ENCODE data around the gene FAM227A. TPM values are rescaled to one million over a fixed set of nuclear protein-coding genes. Genes with fewer than 3 reads are reported as not detected.
"Not testable (repeated sequence)": the region's sequence is repeated elsewhere in the genome, so short reads cannot be mapped to it uniquely, and the experiment has no call there.

FAM227A gene
- total RNA-seq, 1 donor from 2014 or later: 1.0 TPM

DNA sequence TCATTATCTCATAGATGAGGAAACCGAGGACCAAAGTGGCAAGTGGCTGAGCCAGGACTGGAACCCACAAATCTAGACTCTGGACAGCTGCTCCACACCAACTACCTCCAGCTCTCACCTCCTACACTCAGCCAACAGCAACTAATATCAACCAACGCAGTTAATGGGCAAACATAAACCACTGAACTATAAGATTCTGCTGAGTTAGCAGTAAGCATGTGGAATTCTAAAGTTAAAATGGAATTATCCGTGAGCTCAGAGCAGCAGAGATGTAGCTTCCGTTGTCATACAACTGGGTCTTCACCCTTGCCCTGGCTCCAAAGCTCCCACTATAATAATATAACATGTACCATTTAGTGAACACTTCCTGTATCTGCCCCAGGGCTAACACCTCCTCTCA is 27.1 kb downstream of the FAM227A start:
- Histone ChIP-seq H3K9me3 (replicated peaks) (no peaks in the 10 kb centered on the region), H3K36me3 (no peaks in the 10 kb centered on the region), H3K27ac (replicated peaks) (no peak overlapping the region), H3K27me3 (ENCODE audit: low read depth) (no peaks in the 10 kb centered on the region), H3K4me3 (no peak overlapping the region), H3K4me1 (no peaks in the 10 kb centered on the region)
- DNase-seq: no peak
- TF ChIP-seq, protein P1, sequence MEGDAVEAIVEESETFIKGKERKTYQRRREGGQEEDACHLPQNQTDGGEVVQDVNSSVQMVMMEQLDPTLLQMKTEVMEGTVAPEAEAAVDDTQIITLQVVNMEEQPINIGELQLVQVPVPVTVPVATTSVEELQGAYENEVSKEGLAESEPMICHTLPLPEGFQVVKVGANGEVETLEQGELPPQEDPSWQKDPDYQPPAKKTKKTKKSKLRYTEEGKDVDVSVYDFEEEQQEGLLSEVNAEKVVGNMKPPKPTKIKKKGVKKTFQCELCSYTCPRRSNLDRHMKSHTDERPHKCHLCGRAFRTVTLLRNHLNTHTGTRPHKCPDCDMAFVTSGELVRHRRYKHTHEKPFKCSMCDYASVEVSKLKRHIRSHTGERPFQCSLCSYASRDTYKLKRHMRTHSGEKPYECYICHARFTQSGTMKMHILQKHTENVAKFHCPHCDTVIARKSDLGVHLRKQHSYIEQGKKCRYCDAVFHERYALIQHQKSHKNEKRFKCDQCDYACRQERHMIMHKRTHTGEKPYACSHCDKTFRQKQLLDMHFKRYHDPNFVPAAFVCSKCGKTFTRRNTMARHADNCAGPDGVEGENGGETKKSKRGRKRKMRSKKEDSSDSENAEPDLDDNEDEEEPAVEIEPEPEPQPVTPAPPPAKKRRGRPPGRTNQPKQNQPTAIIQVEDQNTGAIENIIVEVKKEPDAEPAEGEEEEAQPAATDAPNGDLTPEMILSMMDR (IDR thresholded peaks at IDR 0.05; ENCODE audit: borderline replicate concordance): no peak
- intact Hi-C loops (cut with micrococcal nuclease): no loop called here

DNA sequence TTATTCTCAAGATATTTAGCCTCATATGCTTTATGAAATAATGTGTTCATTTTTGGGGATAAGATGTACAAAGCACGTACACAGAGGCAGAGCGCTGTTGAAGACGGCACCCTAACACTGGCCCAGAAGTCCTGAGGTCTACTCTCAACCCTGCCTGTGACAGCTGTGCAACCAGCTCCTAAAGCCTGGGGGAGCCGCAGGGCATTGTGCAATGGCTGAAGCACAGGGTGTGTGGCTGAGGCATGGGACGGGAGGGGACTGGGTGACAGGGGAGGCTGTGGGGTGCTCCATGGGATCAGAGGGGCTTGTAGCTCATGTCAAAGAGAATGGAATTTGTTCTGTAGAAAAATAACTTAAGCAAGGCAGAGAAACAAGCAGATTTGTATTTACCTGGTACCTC is 27.7 kb downstream of the FAM227A start:
- DNase-seq: no peak
- Histone ChIP-seq H3K9me3 (replicated peaks) (no peaks in the 10 kb centered on the region), H3K4me3 (no peak overlapping the region), H3K36me3 (no peaks in the 10 kb centered on the region), H3K27me3 (ENCODE audit: low read depth) (no peaks in the 10 kb centered on the region), H3K4me1 (no peaks in the 10 kb centered on the region), H3K27ac (replicated peaks) (no peak overlapping the region)
- TF ChIP-seq, protein P1 (IDR thresholded peaks at IDR 0.05; ENCODE audit: borderline replicate concordance): no peak
- intact Hi-C loops (cut with micrococcal nuclease): no loop called here

DNA sequence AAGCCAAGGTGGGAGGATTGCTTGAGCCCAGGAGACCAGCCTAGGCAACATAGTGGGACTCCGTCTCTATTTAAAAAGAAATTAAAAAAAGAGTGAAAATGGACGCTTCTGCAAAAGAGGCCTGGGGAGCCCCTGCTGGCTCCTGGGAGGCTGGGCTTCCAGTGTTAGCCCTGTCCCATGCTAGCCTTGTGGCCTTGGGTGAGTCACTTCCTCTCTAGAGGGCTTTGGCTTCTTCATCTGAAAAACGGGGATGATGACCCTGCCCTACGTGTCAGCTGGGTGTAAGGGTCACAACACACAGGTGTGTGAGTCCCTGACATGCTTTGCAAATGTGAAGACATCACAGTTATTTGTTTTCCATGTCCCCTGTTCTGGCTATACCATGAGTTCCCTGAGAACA is 32.8 kb downstream of the FAM227A start:
- no peaks in the 10 kb centered on the region for H3K4me1 ChIP-seq
- H3K27ac ChIP-seq (replicated peaks): no peak overlapping the region
- no peaks in the 10 kb centered on the region for H3K36me3 ChIP-seq
- no peak overlapping the region for H3K4me3 ChIP-seq
- no peaks in the 10 kb centered on the region for H3K27me3 ChIP-seq (ENCODE audit: low read depth)
- intact Hi-C loops (cut with micrococcal nuclease): no loop called here
- no peak for DNase-seq
- TF ChIP-seq, protein P1 (IDR thresholded peaks at IDR 0.05; ENCODE audit: borderline replicate concordance): no peak
- H3K9me3 ChIP-seq (replicated peaks): peaks cover 5% of the 10 kb centered on the region

DNA sequence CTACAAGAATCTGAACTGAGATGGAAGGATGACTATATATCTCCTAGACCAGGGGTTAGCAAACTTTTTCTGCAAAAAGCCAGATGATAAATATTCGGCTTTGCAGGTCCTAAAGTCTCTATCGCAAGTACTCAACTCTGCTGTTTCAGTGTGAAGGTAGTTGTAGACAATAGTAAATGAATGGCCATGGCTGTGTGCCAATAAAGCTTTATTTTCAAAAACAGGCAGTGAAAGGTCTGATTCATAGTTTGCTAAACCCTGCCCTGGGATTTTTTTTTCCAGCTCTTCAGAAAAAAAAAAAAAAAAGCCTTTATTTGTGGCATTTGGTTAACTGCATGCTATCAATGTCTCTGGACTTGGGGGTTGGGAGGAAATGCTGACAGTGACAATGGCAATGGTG is 37.5 kb downstream of the FAM227A start:
- no peaks in the 10 kb centered on the region for H3K36me3 ChIP-seq
- intact Hi-C loops (cut with micrococcal nuclease): no loop called here
- no peak overlapping the region for H3K4me3 ChIP-seq
- H3K4me1 ChIP-seq: peaks cover 14% of the 10 kb centered on the region
- TF ChIP-seq, protein P1 (IDR thresholded peaks at IDR 0.05; ENCODE audit: borderline replicate concordance): no peak
- DNase-seq: no peak
- peaks cover 13% of the 10 kb centered on the region for H3K9me3 ChIP-seq (replicated peaks)
- no peak overlapping the region for H3K27ac ChIP-seq (replicated peaks)
- H3K27me3 ChIP-seq (ENCODE audit: low read depth): no peaks in the 10 kb centered on the region

DNA sequence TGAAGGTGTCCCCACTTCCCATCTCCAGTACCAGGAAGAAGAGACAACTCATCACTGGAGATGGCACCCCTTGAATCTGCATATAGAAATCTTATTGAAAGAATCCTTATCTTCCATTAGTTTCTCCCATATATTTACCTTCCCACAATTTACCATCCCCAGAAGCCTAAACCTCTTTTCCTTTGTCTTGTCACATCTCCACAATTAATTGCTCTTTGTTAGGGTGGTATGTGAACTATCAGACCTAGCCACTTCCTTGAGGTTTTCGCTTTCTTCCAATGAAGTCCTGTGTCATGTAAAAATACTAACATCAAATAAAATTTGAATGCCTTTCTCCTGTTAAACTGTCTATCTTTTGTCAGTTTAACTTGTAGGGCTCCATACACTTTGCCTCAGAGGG is 37.9 kb downstream of the FAM227A start:
- no peaks in the 10 kb centered on the region for H3K27me3 ChIP-seq (ENCODE audit: low read depth)
- peaks cover 13% of the 10 kb centered on the region for H3K9me3 ChIP-seq (replicated peaks)
- intact Hi-C loops (cut with micrococcal nuclease): no loop called here
- no peak for DNase-seq
- H3K27ac ChIP-seq (replicated peaks): no peak overlapping the region
- TF ChIP-seq, protein P1 (IDR thresholded peaks at IDR 0.05; ENCODE audit: borderline replicate concordance): no peak
- no peak overlapping the region for H3K4me3 ChIP-seq
- no peaks in the 10 kb centered on the region for H3K36me3 ChIP-seq
- H3K4me1 ChIP-seq: peaks cover 17% of the 10 kb centered on the region

DNA sequence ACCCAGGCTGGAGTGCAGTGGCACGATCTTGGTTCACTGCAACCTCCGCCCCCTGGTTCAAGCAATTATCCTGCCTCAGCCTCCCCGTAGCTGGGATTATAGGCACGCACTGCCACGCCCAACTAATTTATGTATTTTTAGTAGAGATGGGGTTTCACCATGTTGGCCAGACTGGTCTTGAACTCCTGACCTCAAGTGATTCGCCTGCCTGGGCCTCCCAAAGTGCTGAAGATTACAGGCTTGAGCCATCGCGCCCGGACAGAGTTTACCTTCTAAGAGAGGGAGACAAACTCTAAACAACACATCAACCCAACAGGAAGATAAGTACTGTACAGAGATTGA is 41.2 kb downstream of the FAM227A start:
- DNase-seq; H3K4me3 ChIP-seq; H3K36me3 ChIP-seq; intact Hi-C loops (cut with micrococcal nuclease); H3K27me3 ChIP-seq (ENCODE audit: low read depth): not testable (repeated sequence)
- Histone ChIP-seq H3K27ac (replicated peaks) (peak overlapping the region; percentile 85), H3K4me1 (peaks cover 17% of the 10 kb centered on the region), H3K9me3 (replicated peaks) (peaks cover 13% of the 10 kb centered on the region)

All from left ventricle myocardium inferior (tissue), 1 donor.